KMS-11 (cell line): ENCODE data around the gene TOGARAM2.

ENCODE experiments used
- H2AFZ ChIP-seq: fragments of 200-600 bp; sonication (generic); 2 replicates; pipeline ENCODE4 v1.6.1; 2016; ENCODE audit warnings: antibody characterized with exemption, mixed run types, low read depth
- H3K27ac ChIP-seq: fragments of 200-600 bp; sonication (generic); 2 replicates; pipeline ENCODE4 v1.6.1; 2016; ENCODE audit warnings: mild to moderate bottlenecking, mixed run types
- H3K27me3 ChIP-seq: fragments of 200-600 bp; sonication (generic); 2 replicates; pipeline ENCODE4 v1.6.1; 2017; ENCODE audit warnings: mild to moderate bottlenecking, low read depth, mixed run types, moderate library complexity; ENCODE audit not compliant: insufficient read depth
- H3K36me3 ChIP-seq: fragments of 200-600 bp; sonication (generic); 2 replicates; pipeline ENCODE4 v1.6.1; 2017; ENCODE audit warnings: mild to moderate bottlenecking, mixed run types; ENCODE audit not compliant: insufficient read depth
- H3K4me1 ChIP-seq: fragments of 200-600 bp; sonication (generic); 2 replicates; pipeline ENCODE4 v1.6.1; 2016; ENCODE audit warnings: mild to moderate bottlenecking, low read depth, mixed run types; ENCODE audit not compliant: poor library complexity, severe bottlenecking
- H3K4me2 ChIP-seq: fragments of 200-600 bp; sonication (generic); 2 replicates; pipeline ENCODE4 v1.7.0; 2016; ENCODE audit warnings: mild to moderate bottlenecking, mixed run types
- H3K4me3 ChIP-seq: fragments of 200-600 bp; sonication (generic); IDR thresholded peaks from 2 replicates; pipeline ENCODE4 v1.6.1; 2017; ENCODE audit warnings: low read depth, low read length, mixed read lengths; ENCODE audit not compliant: insufficient read depth
- H3K79me2 ChIP-seq: fragments of 200-600 bp; sonication (generic); 2 replicates; pipeline ENCODE4 v1.6.1; 2016; ENCODE audit warnings: low read depth, mixed run types; ENCODE audit not compliant: insufficient read depth
- H3K9ac ChIP-seq: fragments of 200-600 bp; sonication (generic); 2 replicates; pipeline ENCODE4 v1.6.1; 2016; ENCODE audit warnings: mild to moderate bottlenecking, mixed run types
- H4K20me1 ChIP-seq: fragments of 200-600 bp; sonication (generic); 2 replicates; pipeline ENCODE4 v1.6.1; 2016; ENCODE audit warnings: mild to moderate bottlenecking, mixed run types; ENCODE audit not compliant: insufficient read depth
- TF ChIP-seq, protein P1 (sequence below): fragments of 200-600 bp; sonication (generic); conservative IDR thresholded peaks from 2 replicates; pipeline ENCODE4 v1.6.1; 2017; ENCODE audit warnings: low read depth, mild to moderate bottlenecking, antibody characterized with exemption, low read length, moderate library complexity, mixed read lengths

TOGARAM2 gene

DNA sequence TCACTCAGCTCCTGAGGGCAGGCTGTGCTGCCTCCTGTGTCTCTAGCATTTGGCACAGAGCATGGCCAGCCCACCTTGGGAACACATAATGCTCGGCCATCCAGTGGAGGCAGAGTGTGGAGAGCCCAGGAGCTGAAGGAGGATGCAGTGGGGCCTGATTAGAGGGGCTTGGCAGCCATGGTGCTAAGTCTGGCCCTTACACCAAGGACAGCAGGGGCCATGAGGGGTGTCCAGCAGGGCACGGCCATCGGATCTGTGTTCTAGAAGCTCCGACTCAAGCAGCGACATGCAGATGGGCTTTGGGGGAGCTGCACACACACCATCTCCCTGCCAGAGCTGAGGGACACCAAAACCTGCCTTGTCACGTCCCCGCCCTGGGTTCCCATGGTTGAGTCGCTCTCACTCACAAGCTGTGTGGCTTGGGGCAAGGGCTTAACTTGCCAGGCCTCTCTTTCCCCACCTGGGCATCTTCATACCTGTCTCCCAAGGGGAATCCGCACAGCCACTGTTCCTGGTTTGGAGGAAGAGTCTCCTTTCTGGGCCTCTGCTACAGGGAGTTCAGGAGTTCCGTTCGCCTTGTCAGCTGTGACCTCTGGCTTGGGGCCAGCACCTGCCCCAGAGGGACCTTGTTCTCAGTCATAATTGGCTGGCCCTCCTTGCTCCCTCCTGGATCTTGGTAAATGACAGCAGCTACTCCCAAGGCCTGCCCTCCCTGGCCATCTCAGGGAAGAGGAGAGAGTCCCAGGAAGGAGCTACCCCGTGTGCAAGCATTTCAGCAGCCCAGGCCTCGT lies 1.3 kb upstream of the TOGARAM2 start:
- no peaks in the 10 kb centered on the region for H3K79me2 ChIP-seq
- no peak overlapping the region for H3K4me3 ChIP-seq
- TF ChIP-seq, protein P1, sequence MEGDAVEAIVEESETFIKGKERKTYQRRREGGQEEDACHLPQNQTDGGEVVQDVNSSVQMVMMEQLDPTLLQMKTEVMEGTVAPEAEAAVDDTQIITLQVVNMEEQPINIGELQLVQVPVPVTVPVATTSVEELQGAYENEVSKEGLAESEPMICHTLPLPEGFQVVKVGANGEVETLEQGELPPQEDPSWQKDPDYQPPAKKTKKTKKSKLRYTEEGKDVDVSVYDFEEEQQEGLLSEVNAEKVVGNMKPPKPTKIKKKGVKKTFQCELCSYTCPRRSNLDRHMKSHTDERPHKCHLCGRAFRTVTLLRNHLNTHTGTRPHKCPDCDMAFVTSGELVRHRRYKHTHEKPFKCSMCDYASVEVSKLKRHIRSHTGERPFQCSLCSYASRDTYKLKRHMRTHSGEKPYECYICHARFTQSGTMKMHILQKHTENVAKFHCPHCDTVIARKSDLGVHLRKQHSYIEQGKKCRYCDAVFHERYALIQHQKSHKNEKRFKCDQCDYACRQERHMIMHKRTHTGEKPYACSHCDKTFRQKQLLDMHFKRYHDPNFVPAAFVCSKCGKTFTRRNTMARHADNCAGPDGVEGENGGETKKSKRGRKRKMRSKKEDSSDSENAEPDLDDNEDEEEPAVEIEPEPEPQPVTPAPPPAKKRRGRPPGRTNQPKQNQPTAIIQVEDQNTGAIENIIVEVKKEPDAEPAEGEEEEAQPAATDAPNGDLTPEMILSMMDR, result no peak
- no peaks in the 10 kb centered on the region for H3K27me3 ChIP-seq
- no peak overlapping the region for H2AFZ ChIP-seq
- no peaks in the 10 kb centered on the region for H4K20me1 ChIP-seq
- no peak overlapping the region for H3K9ac ChIP-seq
- H3K27ac ChIP-seq, result no peak overlapping the region
- no peaks in the 10 kb centered on the region for H3K4me1 ChIP-seq
- H3K4me2 ChIP-seq, result no peak overlapping the region
- no peaks in the 10 kb centered on the region for H3K36me3 ChIP-seq

DNA sequence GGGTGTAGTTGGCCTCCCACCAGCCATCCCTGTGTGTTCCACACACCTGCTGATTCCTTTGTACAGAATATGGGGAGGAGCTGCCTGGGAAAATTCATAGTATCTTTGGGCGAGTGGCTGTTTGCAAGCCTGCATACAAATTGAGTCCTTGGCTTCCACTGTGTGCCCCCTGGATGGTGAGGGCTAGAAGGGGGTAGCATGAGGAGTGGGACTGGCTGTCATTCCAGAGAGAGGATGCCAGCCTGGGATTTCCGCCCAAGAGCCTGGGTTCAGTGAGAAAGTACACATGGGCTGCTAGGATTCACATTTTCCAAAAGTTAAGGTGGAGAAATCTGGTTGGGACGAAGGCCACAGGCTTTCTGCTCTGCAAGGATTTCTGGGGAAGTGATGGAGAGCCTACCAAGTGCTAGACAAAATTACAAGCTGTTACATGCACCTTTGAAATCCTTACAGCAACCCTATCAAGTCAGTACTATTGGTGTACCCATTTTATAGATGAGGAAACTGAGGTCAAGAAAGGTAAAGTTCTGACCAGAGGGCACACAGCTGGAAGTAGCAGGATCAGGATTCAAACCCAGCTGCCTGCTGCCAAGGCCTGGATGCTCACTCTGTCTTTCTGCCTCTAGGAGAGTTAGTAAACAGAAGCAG lies 606 bp upstream of the TOGARAM2 start:
- no peak overlapping the region for H3K4me2 ChIP-seq
- H3K27me3 ChIP-seq, result no peaks in the 10 kb centered on the region

DNA sequence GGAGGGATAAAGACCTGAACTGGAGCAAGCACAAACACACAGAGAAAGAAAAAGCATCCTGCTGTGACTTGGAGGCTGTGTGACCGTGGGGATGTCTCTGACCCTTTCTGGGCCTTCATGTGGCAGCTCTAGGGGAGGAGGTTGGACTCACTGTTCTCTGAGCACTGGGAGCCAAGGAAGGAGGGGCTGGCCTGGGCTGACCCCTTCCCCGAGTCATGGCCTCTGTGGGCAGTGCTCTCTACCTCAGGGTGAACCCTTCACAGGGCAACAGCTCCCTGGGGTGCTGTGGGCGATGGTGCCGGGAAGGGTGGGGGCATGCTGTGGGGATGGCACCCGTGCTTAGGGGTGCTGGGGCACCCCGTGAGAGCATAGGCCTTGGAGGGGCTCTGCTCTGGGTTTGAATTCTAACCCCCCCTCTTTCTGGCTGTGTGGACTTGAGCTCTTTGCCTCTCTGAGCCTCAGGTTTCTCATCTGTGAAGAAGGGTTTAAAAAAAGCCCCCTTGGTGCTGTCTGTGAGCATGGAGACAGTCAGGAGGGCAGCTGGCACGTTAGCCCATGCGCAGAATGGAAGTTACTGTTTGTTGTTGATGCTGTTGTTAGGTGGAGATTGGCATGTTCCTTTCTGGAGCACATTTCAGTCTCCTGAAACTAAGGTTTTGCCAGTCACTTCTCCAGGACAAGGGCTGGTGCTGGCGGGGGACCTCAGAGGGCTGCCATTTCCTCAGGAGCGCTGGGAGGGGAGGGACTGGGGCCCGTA lies 700 bp downstream of the TOGARAM2 start:
- H3K4me1 ChIP-seq, result no peaks in the 10 kb centered on the region
- no peaks in the 10 kb centered on the region for H4K20me1 ChIP-seq
- H3K27me3 ChIP-seq, result no peaks in the 10 kb centered on the region
- H3K36me3 ChIP-seq, result no peaks in the 10 kb centered on the region
- TF ChIP-seq, protein P1, result no peak
- no peaks in the 10 kb centered on the region for H3K79me2 ChIP-seq
- no peak overlapping the region for H3K27ac ChIP-seq
- no peak overlapping the region for H3K4me2 ChIP-seq
- no peak overlapping the region for H2AFZ ChIP-seq
- H3K9ac ChIP-seq, result no peak overlapping the region
- H3K4me3 ChIP-seq, result no peak overlapping the region

More for the DNA sequence above, 606 bp upstream of the TOGARAM2 start:
- no peak overlapping the region for H3K27ac ChIP-seq
- H4K20me1 ChIP-seq, result no peaks in the 10 kb centered on the region
- no peaks in the 10 kb centered on the region for H3K79me2 ChIP-seq
- H3K9ac ChIP-seq, result no peak overlapping the region
- TF ChIP-seq, protein P1, result no peak
- no peaks in the 10 kb centered on the region for H3K4me1 ChIP-seq
- no peak overlapping the region for H2AFZ ChIP-seq
- H3K4me3 ChIP-seq, result no peak overlapping the region
- H3K36me3 ChIP-seq, result no peaks in the 10 kb centered on the region

DNA sequence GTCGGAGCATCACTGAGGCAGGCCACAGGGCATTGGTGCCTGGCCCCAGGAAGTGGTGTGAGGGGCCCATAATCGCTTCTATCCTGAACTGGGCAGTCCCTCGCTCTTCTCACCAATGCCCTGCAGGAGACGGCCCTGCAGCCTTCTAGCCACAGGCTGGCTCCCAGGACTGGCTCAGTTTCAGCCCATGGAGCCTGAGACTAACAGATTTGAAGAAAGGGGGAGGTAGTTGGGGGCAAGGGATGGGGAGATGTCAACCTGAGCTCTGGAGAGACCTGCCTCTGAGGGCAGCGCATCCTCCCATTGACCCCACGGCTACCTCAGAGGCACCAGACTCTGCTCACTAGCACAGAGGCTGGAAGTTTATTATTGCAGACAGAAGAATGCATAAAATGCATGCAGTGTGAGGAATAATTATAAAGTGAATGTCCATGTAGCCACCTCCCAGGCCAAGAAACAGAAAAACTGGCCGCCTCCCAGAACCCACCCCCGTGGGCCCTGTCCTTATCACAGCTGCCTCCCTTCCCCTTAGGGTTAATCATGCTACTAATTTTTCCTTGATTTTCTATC lies 1.4 kb downstream of the TOGARAM2 start:
- Histone ChIP-seq H4K20me1 (no peaks in the 10 kb centered on the region), H3K27me3 (no peaks in the 10 kb centered on the region), H3K79me2 (no peaks in the 10 kb centered on the region), H3K36me3 (no peaks in the 10 kb centered on the region), H2AFZ (no peak overlapping the region), H3K4me1 (no peaks in the 10 kb centered on the region), H3K4me2 (no peak overlapping the region), H3K9ac (no peak overlapping the region), H3K27ac (no peak overlapping the region), H3K4me3 (no peak overlapping the region)
- TF ChIP-seq, protein P1, result no peak
